ENCODE data around the gene COG7.

Gene COG7

GRCh38 chr16:23435500-23435899 lies 17.5 kb downstream of the COG7 start:
- POLR2A ChIA-PET: interaction anchor here (0.6 to 1.1 kb wide), 3 partner anchors 13 to 22 kb away, joined by 3 to 7 read pairs (median 3); no protein-coding TSS in a partner anchor
- Histone ChIP-seq H3K27ac (ENCODE audit: extremely low read depth, low read depth, low read length) (no peak overlapping the region), H3K4me3 (ENCODE audit: low read depth, low read length) (no peak overlapping the region), H3K36me3 (ENCODE audit: control insufficient read depth in 2 of 2, insufficient read depth in 1 of 2, low read length in 2 of 2) (peaks cover 21 to 53% of the 10 kb centered on the region in 2 experiments), H3K9me3 (ENCODE audit: control insufficient read depth, insufficient read depth, low read depth, low read length) (no peaks in the 10 kb centered on the region), H3K4me1 (ENCODE audit: control insufficient read depth, insufficient read depth, low read length) (no peaks in the 10 kb centered on the region)
- CTCF ChIA-PET: interaction anchor here (0.6 to 6.3 kb wide), 55 partner anchors 10 to 1376 kb away, joined by 3 to 174 read pairs (median 4); partner anchors contain the start of genes COG7 and SCNN1G
- TF ChIP-seq ZNF19 (tag by site-specific recombination; IDR thresholded peaks at IDR 0.05; ENCODE audit: low read depth) (no peak), PATZ1 (tag by site-specific recombination; IDR thresholded peaks at IDR 0.05) (no peak), SP2 (tag by site-specific recombination; IDR thresholded peaks at IDR 0.05) (no peak), ZIC2 (tag by site-specific recombination; IDR thresholded peaks at IDR 0.05) (0 out of 2 replicates have a peak, but pooled peaks have one; percentile 28), ZNF521 (tag by site-specific recombination; IDR thresholded peaks at IDR 0.05) (no peak), ZSCAN5A (tag by site-specific recombination; IDR thresholded peaks at IDR 0.05) (no peak), ZNF555 (tag by site-specific recombination; conservative IDR thresholded peaks at IDR 0.05) (no peak), ZSCAN30 (tag by site-specific recombination; IDR thresholded peaks at IDR 0.05) (0 out of 2 replicates have a peak, but pooled peaks have one; percentile 8), ZNF501 (tag by site-specific recombination; IDR thresholded peaks at IDR 0.05) (no peak), ZNF654 (tag by site-specific recombination; IDR thresholded peaks at IDR 0.05; ENCODE audit: low read depth) (peak; percentile 58), ZSCAN4 (tag by site-specific recombination; IDR thresholded peaks at IDR 0.05) (no peak), ZNF585B (tag by site-specific recombination; IDR thresholded peaks at IDR 0.05) (no peak), ZBTB17 (tag by site-specific recombination; IDR thresholded peaks at IDR 0.05) (no peak), ZNF785 (tag by site-specific recombination; IDR thresholded peaks at IDR 0.05) (no peak), TSHZ1 (tag by site-specific recombination; IDR thresholded peaks at IDR 0.05; ENCODE audit: borderline replicate concordance) (no peak), CTCF (tag by site-specific recombination; IDR thresholded peaks at IDR 0.05) (peak; percentile 83), MEIS1 (CRISPR knock-in tag; IDR thresholded peaks at IDR 0.05; ENCODE audit: borderline replicate concordance) (no peak), ZNF701 (tag by site-specific recombination; IDR thresholded peaks at IDR 0.05) (no peak), ZNF18 (tag by site-specific recombination; IDR thresholded peaks at IDR 0.05) (no peak), ELK4 (IDR thresholded peaks at IDR 0.05; ENCODE audit: borderline replicate concordance, low read depth, low read length) (no peak), ZNF146 (tag by site-specific recombination; IDR thresholded peaks at IDR 0.05) (no peak), ZNF580 (tag by site-specific recombination; IDR thresholded peaks at IDR 0.05) (no peak), ZFP37 (tag by site-specific recombination; IDR thresholded peaks at IDR 0.05) (no peak)
